Thyroid gland (tissue), 4 donors: ENCODE data around the gene ZBTB7B. TPM values are rescaled to one million over a fixed set of nuclear protein-coding genes. Genes with fewer than 3 reads are reported as not detected.

Experiments used
- DNase-seq, 2 donors: peaks; one replicate each; pipeline ENCODE4 v3.0.0-alpha.2; 2019
- H3K27ac ChIP-seq, 3 donors: fragments of 200-600 bp; sonication (generic); 1 replicate in 2 of 3; 2 replicates in 1 of 3; pipeline ENCODE4 v1.5.1; 2016 to 2019; ENCODE audit warnings: mild to moderate bottlenecking in 1 of 3, moderate library complexity in 1 of 3
- H3K27me3 ChIP-seq: fragments of 200-600 bp; sonication (generic); one replicate; pipeline ENCODE4 v1.5.1; 2019
- H3K36me3 ChIP-seq, 2 donors: fragments of 200-600 bp; sonication (generic); one replicate each; pipeline ENCODE4 v1.5.1; 2016 to 2019
- H3K4me1 ChIP-seq, 2 donors: fragments of 200-600 bp; sonication (generic); one replicate each; pipeline ENCODE4 v1.5.1; 2017 to 2019
- H3K4me3 ChIP-seq, 3 donors: fragments of 200-600 bp; sonication (generic); replicated peaks in 1 of 3; 1 replicate in 2 of 3; 2 replicates in 1 of 3; pipeline ENCODE4 v1.5.1; 2016; ENCODE audit warnings: mild to moderate bottlenecking in 1 of 3
- H3K9me3 ChIP-seq: fragments of 200-600 bp; sonication (generic); one replicate; pipeline ENCODE4 v1.5.1; 2017
- POLR2A ChIP-seq, 2 donors: fragments of 450-650 bp; IDR thresholded peaks; one replicate each; pipeline ENCODE4 v1.6.1; 2017; ENCODE audit warnings: antibody characterized with exemption in 2 of 2, mild to moderate bottlenecking in 2 of 2, moderate library complexity in 1 of 2
- WGBS, 2 donors: methylation state at CpG; one replicate each; pipeline ENCODE4 v1.1.5; 2017; 5-methylcytosine and 5-hydroxymethylcytosine counted together
- intact Hi-C: fragments of 100-400 bp; cut with DNase I; formaldehyde crosslinking; loops from one replicate; pipeline ENCODE4 v1.15.1; 2023
- total RNA-seq, 4 donors: library from RNA; depleted of rRNA; stranded (reverse); fragments of >200 nt; gene quantifications; one replicate each; pipeline ENCODE4 v1.2.3, GENCODE V29; 2016
- TF ChIP-seq, protein P1 (sequence below), 6 experiments: fragments of 200-600 bp in 3 of 6; fragments of 450-650 bp in 3 of 6; sonication (generic) in 3 of 6; IDR thresholded peaks; one replicate each; pipeline ENCODE4 v1.5.1; 2016 to 2019; ENCODE audit warnings: antibody characterized with exemption in 6 of 6, mild to moderate bottlenecking in 2 of 6, inconsistent platforms in 1 of 6, moderate library complexity in 1 of 6

The ZBTB7B gene
- total RNA-seq, 4 donors from 2014 or later = 35.7 to 89.8 (median 47.3) TPM

DNA sequence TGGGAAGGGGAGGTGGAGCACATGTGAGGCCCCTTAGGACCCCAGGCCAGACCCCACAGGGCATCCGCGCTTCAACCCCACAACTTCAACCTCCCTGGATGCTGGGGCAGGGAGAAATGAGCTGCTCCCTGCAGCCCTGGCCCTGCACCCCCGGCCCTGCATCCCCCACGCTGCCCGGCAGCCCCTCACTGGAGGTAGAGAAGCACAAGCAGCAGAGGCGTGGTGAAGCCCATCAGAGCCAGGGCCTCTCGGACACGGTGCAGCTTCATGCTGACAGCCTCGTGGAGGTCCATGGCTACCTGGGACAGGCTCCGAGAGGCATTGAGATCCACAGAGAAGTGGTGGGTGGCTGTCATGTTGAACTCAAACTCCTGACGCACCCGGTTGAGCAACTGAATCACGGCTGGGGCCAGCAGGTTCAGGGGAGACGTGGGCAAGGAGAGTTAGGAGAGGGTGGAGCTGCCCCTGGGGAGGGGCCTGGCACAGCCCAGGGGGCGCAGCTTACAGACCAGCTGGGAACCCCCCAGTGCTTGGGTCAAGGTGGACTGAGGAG, 27.7 kb downstream of the ZBTB7B start:
- intact Hi-C loops = no loop called here
- no peak overlapping the region for H3K4me3 ChIP-seq
- no peak overlapping the region for H3K27ac ChIP-seq
- no peak for TF ChIP-seq POLR2A (IDR thresholded peaks at IDR 0.05)
- TF ChIP-seq, protein P1, sequence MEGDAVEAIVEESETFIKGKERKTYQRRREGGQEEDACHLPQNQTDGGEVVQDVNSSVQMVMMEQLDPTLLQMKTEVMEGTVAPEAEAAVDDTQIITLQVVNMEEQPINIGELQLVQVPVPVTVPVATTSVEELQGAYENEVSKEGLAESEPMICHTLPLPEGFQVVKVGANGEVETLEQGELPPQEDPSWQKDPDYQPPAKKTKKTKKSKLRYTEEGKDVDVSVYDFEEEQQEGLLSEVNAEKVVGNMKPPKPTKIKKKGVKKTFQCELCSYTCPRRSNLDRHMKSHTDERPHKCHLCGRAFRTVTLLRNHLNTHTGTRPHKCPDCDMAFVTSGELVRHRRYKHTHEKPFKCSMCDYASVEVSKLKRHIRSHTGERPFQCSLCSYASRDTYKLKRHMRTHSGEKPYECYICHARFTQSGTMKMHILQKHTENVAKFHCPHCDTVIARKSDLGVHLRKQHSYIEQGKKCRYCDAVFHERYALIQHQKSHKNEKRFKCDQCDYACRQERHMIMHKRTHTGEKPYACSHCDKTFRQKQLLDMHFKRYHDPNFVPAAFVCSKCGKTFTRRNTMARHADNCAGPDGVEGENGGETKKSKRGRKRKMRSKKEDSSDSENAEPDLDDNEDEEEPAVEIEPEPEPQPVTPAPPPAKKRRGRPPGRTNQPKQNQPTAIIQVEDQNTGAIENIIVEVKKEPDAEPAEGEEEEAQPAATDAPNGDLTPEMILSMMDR (IDR thresholded peaks at IDR 0.05) = no peak
- no peaks in the 10 kb centered on the region for H3K27me3 ChIP-seq
- no peaks in the 10 kb centered on the region for H3K4me1 ChIP-seq
- no peak for DNase-seq
- 83 to 94% methylated on average over 2 to 10 of the region's 15 CpGs for WGBS, 2 donors
- no peaks in the 10 kb centered on the region for H3K36me3 ChIP-seq
- H3K9me3 ChIP-seq = no peaks in the 10 kb centered on the region

DNA sequence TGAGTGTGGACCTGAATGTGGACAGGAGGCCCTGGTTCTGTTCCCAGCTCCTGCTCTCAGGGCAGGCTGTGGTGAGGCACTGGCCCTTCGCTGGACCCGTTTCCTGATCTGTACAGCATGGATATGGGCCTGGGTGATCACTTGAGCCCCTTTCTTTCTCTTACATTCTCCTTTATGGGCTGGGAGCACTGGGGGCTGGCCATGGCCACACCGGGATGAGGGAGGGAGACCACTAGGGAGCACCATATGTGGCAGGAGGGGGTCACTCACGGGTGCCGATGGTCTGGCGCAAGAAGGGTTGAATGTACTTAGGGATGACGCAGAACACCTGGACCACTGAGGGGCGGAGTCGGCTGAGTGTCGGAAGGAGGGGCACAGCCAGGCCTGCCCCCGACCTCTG, 28.3 kb downstream of the ZBTB7B start:
- Histone ChIP-seq H3K27me3 (no peaks in the 10 kb centered on the region), H3K4me3 (no peak overlapping the region), H3K36me3 (no peaks in the 10 kb centered on the region), H3K4me1 (no peaks in the 10 kb centered on the region), H3K9me3 (no peaks in the 10 kb centered on the region), H3K27ac (no peak overlapping the region)
- DNase-seq = no peak
- TF ChIP-seq POLR2A (IDR thresholded peaks at IDR 0.05) = no peak
- TF ChIP-seq, protein P1 (IDR thresholded peaks at IDR 0.05) = no peak
- intact Hi-C loops = no loop called here
- WGBS, 2 donors = 86 to 93% methylated on average over 11 of the region's 11 CpGs

- no peaks in the 10 kb centered on the region for H3K36me3 ChIP-seq
- H3K9me3 ChIP-seq = no peaks in the 10 kb centered on the region
- DNase-seq = no peak
- intact Hi-C loops = no loop called here
- H3K27me3 ChIP-seq = no peaks in the 10 kb centered on the region
- 86 to 87% methylated on average over 12 of the region's 12 CpGs for whole genome bisulfite sequencing, 2 donors
- TF ChIP-seq POLR2A (IDR thresholded peaks at IDR 0.05) = no peak
- TF ChIP-seq, protein P1 (IDR thresholded peaks at IDR 0.05) = no peak
- H3K4me3 ChIP-seq = no peak overlapping the region
- H3K4me1 ChIP-seq = peaks cover 0 to 3% of the 10 kb centered on the region in 2 donors
- H3K27ac ChIP-seq = no peak overlapping the region
Measured at GRCh38 chr1:155032886-155033285, 30.3 kb downstream of the ZBTB7B start.

DNA sequence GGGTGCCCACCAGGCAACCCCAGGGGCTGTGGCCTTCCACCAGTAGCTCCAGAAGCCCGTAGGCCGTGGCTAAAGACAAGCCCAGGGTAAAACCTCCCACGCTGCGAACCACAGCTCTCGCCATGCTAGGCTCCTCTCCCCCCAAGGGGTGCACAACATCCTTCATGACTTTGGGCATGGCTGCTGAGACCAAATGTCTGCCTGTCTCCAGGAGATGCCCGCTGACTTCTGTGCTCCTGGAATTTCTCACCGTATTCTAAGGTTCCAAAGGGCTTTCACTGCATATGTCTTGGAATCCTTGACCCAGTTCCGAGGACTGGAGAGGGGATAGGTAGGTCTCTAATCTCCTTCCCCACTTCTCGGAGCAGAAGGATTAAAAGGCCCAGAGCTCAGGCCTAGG, 30.9 kb downstream of the ZBTB7B start, which contains the start of the genes DCST1 and DCST2:
Gene DCST1, plus strand, starts transcription at position 301 of the 400 bp plus-strand sequence. CDS start 213 bp downstream, outside the sequence.
Gene DCST2, minus strand, starts transcription at position 258 of the 400 bp plus-strand sequence. Its CDS starts 80 bp downstream, at position 178.
- Histone ChIP-seq H3K4me1 (peaks cover 0 to 9% of the 10 kb centered on the region in 2 donors), H3K27me3 (no peaks in the 10 kb centered on the region), H3K27ac (no peak within 1 kb of the TSS), H3K9me3 (no peaks in the 10 kb centered on the region), H3K36me3 (no peaks in the 10 kb centered on the region), H3K4me3 (no peak within 1 kb of the TSS)
- intact Hi-C loops = no loop called here
- TF ChIP-seq, protein P1 (IDR thresholded peaks at IDR 0.05) = no peak
- TF ChIP-seq POLR2A (IDR thresholded peaks at IDR 0.05) = no peak
- DNase-seq = no peak
- WGBS, 2 donors = 93 to 95% methylated on average over 8 to 9 of the region's 9 CpGs

DNA sequence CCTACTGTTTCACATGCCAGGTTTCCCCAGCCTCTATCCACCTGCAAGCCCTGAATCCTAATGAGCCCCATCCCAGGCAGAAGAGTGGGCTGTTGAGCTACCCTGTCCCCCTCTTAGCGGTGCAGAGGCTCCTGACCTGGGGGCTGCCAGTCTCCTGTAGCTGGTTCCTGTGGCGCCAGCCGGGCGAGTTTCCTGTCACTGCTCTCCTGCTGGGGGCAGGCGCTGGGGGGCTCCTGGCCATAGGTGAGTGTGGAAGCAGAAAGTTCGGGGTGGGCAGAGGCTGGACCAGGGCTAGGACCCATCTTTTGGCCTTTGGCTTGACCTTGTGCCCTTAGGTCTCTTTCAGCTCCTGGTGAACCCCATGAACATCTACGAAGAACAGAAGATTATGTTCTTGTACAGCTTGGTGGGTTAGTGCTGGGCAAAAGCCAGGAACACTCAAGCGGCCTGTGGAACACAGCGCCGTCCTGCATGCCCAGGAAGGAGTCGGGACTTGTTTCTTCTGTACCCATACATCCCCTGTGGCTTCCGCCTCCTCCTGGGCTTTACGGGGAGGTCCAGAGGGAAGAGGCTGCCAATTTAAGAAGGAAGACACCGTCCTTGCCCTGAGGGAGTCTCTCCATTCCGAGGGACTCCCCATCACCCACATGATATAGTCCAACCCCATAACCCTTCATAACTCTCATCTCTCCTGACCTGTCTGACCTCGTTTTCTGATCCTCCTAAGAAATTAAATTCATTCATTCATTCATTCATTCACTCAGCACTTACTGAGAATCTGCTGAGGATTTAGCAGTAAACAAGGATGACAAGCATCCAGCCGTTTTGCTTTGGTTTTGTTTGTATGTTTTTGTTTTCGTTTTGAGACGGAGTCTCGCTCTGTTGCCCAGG, 32.0 kb downstream of the ZBTB7B start:
- peaks cover 0 to 18% of the 10 kb centered on the region in 2 donors for H3K4me1 ChIP-seq
- no peaks in the 10 kb centered on the region for H3K36me3 ChIP-seq
- no peaks in the 10 kb centered on the region for H3K9me3 ChIP-seq
- no peak for TF ChIP-seq POLR2A (IDR thresholded peaks at IDR 0.05)
- TF ChIP-seq, protein P1 (IDR thresholded peaks at IDR 0.05) = no peak
- 85 to 87% methylated on average over 15 to 17 of the region's 20 CpGs for WGBS, 2 donors
- H3K4me3 ChIP-seq = no peak overlapping the region
- no peak for DNase-seq
- H3K27ac ChIP-seq = no peak overlapping the region
- no peaks in the 10 kb centered on the region for H3K27me3 ChIP-seq
- intact Hi-C loops = no loop called here
